Medulla oblongata (tissue), 1 donor: ENCODE measurements around the gene SEMA5A.

ENCODE experiments used
- DNase-seq: peaks from one replicate; pipeline ENCODE4 v3.0.0-alpha.2; 2015; ENCODE audit errors: extremely low spot score

SEMA5A gene

DNA sequence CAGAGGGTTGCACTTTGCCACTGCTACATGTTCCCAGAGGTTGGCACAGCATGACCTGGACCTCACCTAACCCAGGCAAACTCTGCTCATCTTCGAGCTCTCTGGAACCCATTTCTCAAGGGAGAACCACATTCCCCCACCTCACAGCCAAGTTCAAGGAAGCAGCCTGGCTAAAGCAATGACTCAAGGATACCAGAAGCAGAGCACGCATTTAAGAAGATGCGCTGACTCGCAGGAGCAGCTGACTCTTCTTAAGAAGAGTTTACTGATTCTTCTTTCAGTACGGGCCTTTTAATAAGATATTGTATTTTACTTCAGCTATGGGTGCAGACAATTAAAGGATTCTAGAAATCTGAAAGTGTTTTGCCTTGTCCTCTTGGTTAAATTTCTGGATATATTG is 4.1 kb upstream of the SEMA5A start:
- DNase-seq = no peak

DNA sequence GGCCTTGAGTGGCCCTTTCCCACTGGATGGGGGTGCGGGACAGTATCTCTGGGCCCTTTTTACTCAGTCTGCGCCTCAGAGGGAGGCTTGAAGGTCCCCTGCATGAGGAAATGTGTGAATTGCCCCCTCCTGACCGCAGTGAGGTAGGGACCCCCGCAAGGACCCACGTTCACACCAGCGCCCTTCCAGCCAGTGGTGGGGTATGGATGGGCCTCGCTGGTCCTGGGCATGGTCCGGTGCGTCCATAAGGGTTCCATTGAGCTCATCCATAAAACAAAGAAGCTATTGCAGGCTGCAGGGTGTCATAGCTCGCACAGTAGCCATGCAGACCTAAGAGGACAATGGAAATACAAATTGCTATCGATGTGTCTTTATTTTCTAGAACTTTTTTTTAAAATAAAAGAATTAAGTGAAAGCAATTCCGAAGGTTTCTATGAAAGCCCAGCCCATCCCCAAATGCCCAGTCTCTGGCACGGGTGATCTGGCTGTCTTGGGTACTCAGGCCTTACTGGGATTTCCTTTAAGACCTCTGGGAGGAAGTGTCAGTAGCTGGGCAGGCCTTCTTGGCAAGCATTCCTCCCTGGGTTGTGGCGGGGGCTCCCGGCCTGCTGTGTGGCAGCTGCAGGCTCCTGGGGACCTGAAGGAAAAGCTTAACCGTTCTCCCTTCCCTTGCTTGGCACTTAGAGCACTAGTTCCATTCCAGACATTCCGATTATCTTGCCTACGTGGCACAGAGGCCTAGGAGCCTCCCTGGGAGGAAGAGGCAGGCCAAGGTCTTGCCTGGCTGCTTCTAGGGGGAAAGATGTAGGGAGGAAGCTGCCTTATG is 1.5 kb upstream of the SEMA5A start:
- DNase-seq = peak; percentile 58

DNA sequence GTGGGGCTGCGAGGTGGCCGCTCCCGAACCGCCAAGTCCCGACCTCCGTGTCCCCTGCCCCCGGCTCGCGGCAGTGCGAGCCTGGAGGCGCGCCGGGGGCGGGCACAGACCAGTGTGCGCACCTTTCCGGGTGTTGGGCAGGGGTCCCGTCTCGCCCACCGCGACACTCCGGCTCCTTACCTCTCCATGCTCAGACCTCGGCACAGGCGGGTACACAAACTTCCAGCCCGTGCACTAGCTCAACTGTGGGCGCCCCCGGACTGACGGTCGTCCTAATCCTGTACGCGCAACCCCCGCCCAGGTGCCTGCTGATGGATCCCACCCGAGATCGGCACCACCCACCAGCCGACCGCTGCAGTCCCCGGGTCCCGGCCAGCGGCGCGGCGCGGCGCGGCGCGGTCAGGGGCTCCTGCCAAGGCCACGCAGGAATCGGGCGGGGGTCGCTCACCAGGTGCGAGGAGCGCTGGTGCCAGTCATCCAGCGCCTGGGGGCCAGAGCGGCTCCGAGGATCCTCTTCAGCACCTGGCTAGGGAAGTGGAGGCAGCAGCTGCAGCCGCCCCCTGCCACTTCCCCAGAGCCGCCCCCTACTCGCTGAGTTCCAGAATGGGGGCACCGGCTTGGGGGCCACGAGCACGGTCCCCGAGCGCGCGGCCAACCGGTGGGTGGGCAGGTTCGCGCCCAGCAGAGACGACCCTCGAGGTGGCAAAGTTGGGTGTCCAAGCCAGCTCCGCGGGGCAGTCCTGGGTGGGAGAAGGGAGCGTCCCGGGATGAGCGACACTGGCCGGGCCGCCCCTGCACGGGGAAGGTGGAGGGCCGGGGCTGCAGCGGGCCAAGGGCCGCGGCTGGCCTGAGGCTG is 511 bp downstream of the SEMA5A start:
- no peak for DNase-seq

- peak; percentile 90 for DNase-seq
Measured at GRCh38 chr5:9544502-9545135, 1.3 kb downstream of the SEMA5A start.

- DNase-seq = peak; percentile 68
Measured at GRCh38 chr5:9544056-9544455, 1.8 kb downstream of the SEMA5A start.

DNA sequence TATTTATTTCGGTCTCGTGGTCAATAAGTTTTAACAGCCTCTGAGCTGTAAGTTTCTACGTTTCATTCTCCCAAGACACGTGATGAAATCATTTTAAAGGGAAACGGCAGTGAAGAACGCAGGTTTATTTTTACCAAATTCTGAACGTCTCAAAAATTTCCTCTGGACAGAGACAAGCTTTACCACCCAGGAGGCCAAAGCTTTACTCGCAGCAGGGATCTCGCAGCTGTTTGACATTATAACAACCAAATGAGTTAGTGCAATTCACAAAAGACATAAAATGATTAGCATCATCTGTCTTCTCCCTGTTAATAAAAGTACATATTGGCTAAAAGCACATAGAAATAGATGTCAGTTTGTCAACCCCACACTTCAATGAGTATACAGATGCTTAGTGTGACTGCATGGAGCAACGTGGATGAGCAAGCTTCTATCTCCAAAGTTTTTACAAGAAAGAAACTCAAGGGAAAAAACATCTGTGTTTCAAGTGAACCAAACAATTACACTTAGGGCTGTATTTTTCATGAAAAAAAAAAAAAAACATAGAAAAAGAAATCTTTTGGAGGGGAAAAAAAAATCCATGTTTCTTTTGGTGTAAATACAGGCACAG is 2.5 kb downstream of the SEMA5A start:
- DNase-seq = peak; percentile 61

- peak; percentile 39 for DNase-seq
Measured at GRCh38 chr5:9540791-9541190, 5.1 kb downstream of the SEMA5A start.

- DNase-seq = no peak
Measured at GRCh38 chr5:9538504-9538903, 7.4 kb downstream of the SEMA5A start.

- DNase-seq = no peak
Measured at GRCh38 chr5:9537223-9538141, 8.4 kb downstream of the SEMA5A start.

- DNase-seq = no peak
Measured at GRCh38 chr5:9536717-9537116, 9.2 kb downstream of the SEMA5A start.

- no peak for DNase-seq
Measured at GRCh38 chr5:9534881-9535517, 10.9 kb downstream of the SEMA5A start.

DNA sequence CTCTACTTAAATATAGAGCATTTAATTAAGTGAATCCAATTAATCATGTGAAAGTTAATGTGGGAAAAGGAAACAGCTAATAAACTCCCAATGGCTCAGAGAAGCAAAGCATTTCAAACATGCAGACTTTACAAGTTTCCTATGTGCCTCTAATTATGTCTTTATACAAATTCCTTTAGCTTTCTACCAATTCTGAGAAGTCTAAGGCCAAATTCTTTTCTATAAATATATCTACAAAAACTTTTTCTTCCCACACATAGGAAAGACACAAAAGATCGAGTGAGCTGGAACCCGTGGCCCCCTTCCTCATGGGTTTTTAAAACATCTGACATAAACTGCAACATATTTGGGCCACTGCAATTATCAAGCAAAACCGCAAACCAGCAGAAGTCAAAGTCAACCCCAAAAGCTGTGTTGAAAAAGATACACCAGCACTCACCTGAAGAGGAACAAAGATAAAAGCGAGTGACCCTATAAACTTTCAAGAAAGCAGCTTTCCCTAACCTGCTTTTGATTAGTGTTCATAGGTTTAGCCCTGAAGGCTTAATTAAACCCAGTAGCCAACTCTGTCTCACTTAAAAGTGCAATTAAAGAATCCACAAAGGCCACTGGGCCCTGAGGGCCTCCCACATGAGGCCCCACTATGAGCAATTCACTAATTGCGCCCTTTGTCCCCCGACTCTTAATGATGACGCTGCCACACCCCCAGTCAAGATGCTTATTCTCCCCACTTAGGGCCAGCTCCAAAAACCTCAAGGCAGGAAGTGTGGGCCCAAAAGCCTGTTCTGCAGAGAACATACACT is 12.1 kb downstream of the SEMA5A start:
- no peak for DNase-seq

- DNase-seq = no peak
Measured at GRCh38 chr5:9533096-9533495, 12.8 kb downstream of the SEMA5A start.

GRCh38 chr5:9529513-9529912 is 16.4 kb downstream of the SEMA5A start:
- no peak for DNase-seq

- DNase-seq = no peak
Measured at GRCh38 chr5:9529041-9529480, 16.8 kb downstream of the SEMA5A start.

DNA sequence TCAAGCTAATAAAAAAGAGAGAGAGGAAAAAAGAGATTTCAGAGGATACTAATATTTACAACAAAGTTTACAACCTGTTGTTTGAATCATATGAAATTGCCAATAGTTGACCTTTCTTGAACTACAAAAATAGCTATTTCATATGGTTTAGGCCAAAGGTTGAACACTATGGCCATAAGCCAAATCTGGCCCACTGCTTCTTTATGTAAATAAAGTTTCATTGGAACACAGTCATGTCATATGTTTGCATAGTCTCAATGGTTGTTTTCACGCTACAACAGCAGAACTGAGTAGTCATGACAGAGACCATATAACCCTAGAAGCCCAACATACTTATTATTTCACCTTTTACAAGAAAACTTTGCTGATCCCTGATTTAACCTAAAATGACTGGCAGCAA is 20.9 kb downstream of the SEMA5A start:
- DNase-seq = no peak

DNA sequence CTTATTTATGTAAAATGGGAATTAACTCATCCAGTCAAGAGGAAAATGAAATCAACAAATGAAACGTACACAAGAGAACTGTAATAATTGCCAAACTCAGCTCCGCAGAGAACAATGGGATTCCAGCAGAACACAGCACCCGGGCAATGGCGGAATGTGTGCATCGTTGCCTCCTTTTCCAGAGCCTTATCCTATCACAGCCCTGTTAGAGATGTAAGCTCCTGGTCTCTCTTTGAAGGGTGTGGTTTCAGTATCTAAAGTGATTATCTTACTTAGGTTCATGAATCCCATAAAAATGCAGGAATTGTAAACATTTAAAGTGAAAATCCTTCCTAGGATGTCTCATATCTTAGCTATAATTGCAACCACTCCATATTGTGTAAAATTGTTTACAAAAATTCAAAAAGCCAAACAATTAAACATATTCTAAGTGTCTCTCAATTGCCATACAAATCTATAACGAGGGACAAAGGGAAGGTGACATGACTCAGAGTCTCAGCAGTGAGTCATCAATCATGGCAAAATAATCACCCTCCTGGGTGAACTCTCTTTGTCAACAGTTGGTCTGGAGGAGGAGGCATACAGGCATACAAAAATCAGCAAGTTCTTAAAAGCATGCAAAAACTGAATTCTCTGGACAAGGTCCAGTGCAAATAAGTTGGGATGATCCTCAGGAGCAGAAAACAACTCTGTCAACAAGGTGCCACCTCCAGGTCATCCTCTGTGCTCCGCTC is 22.6 kb downstream of the SEMA5A start:
- DNase-seq = no peak

- DNase-seq = no peak
Measured at GRCh38 chr5:9519537-9519936, 26.3 kb downstream of the SEMA5A start.

- no peak for DNase-seq
Measured at GRCh38 chr5:9516591-9516990, 29.3 kb downstream of the SEMA5A start.
